HG03064 (cell line): ENCODE results near the gene SEPTIN2.
"Not testable (repeated sequence)": the region's sequence is repeated elsewhere in the genome, so short reads cannot be mapped to it uniquely, and the experiment has no call there.

Experiments used
- ATAC-seq: cut with Tn5 transposase; IDR thresholded peaks from one replicate; pipeline ENCODE4 v1.9.1; 2021; ENCODE audit warnings: low read depth; ENCODE audit not compliant: unreplicated experiment

SEPTIN2 gene

DNA sequence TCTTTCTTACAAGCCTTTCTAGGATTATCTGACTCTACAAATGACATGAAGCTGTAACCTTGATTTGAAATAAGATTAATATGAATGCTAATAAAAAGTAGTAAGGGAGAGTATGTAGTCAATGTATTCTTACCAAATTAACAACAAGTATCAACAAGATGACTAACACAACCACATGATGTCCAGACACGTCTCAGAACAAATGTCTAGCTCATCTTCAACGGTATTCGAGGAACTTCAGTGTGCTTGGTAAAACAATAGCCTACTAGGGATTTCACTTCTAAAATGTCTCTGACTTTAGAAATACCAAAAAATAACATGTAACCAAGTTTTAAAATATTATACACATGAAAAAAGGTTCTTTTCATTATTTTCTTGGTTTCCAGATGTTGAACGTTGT, 3.6 kb upstream of the SEPTIN2 start:
- no peak for ATAC-seq

GRCh38 chr2:241313543-241314095, 2.1 kb upstream of the SEPTIN2 start:
- no peak for ATAC-seq

DNA sequence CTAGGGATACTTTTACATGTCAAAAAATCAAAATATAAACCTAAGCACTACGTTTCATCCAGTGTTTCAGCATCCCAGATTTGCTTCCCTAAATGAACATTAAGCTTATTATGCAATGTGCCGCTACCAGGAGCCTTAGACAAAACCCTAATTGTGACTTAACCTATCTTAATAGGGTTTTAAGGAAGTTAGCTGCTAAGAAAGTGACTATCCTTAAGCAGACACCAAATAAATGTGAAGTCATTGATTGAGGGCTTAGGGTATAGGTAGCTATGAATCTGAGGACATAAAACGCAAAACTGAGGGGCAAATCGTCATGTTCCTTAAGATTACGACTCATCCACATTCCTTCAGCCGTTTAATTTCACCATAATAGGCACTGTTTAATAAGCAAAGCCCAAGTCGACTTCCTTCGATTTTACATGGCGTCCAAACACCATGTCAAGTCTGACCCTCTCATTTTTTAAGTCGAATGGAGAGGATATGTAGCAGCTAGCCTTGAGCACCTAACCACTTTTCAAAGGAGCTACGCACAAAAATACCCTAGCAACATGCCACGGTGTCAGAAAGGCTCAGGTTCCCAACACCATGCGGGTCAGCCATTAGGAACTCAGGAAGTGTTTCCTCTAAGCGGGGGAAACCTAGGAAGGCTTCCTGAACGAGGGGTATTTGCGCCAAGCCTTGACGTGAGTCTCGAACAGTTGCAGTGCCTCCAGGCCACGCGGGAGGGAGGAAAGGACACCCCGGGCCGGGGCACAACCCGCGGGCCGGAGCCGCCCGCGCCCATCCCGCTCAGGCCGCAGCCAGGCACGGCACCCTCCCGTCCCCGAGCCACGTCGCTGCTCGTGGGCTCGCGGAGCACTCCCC, 1.3 kb upstream of the SEPTIN2 start:
- no peak for ATAC-seq

DNA sequence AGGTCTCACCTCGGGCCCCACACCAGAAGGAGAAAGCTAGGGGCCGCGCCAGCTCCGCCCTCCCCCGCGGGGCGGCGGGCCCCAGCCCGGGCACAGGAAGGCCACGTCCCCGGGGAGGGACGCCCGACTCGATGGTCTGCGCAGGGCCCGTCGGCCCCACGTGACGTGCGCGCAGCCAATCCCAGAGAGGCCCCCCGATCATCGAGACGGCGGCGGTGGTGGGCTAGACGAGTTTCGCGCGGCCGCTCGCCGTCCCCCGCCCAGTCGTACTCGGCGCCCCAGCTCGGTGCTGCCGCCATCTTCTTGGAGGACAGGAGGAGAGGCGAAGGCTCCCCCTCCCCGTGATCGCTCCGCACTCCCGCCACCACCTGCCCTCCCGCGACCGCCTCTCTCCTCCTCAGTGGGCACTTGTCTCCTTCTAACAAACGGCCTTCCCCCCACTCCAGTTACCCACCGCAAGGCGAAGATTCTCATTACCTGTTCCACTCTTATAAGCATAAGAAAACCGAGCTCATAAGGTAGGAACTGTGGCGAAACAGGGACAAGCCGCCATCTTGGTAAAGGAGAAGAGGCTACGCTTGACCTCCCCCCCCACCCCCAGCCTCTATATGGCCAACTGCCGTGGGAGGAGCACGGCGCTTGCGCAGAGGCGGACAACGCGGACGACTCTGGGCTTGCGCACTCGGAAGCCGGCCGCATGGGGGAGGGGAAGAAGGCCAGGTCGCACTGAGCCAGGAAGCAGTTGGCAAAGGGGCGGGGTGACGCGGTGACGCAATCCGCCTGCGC, 439 bp upstream of the SEPTIN2 start, which contains the start of gene HDLBP:
Gene HDLBP, minus strand, starts transcription at position 580 of the 786 bp plus-strand sequence. CDS start 48,803 bp downstream, outside the sequence.
- peak; percentile 53 for ATAC-seq

GRCh38 chr2:241316825-241317224, 1.1 kb downstream of the SEPTIN2 start:
- no peak for ATAC-seq

DNA sequence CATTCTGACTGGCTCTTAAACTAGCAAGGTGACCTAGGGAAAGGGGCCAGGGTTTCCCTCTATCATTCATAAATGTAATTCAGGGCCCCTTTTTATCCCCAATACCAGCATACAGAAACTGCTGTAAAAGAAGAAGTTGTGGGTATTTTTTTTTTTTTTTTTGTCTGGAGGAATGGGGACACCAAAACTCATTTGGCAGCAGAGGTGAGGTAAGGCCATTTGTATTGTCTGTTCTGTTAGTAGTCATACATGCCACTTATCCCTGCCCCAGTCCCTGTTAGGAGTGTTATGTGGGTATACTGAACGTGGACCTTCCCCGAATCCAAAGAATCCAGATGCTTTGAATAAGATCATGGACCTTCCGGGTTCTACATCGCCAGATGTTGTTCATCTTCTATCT, 1.7 kb downstream of the SEPTIN2 start:
- ATAC-seq = no peak

DNA sequence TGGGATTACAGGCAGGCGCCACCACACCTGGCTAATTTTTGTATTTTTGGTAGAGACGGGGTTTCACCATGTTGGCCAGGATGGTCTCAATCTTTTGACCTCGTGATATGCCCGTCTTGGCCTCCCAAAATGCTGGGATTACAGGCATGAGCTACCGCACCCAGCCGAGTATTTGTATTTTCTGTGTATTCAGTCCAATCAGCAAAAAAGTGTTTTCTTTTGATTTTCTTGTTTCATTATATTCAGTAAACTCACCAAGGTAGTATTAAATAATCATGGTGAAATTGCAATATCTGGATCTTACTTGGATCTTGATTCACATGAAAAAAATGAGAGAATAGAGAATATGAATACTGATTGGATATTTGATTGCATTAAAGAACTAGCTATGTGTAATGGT, 3.1 kb downstream of the SEPTIN2 start:
- not testable (repeated sequence) for ATAC-seq

DNA sequence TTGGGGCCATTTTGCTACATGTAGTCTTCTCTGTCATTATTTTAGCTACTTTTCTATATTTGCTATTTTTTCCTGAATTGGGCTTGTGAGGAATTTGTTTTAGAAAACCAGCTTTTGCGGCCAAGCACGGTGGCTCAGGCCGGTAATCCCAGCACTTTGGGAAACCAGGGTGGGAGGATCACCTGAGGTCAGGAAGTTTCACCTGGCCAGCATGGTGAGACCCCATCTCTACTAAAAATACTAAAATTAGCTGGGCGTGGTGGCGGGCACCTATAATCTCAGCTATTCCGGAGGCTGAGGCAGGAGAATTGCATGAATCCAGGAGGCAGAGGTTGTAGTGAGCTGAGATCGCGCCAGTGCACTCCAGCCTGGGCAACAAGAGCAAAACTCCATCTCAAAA, 4.7 kb downstream of the SEPTIN2 start:
- no peak for ATAC-seq

DNA sequence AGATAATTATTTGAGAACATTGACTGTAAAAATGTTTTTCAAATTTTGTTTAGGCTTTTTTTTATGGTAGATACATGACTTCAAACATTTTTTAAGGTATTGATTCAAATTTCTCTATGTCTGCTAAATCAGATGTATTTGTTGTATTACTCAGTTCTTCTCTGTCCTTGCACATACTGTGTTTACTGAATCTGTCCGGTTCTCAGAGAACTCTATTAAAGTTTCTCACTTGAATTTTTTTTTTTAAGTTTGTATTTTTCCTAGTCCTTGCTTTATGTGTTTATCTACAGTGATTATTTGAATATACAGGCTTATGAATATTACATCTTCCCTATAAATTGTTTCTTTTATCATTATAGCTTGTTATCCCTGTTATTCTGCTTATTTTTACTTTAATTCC, 5.3 kb downstream of the SEPTIN2 start:
- no peak for ATAC-seq

DNA sequence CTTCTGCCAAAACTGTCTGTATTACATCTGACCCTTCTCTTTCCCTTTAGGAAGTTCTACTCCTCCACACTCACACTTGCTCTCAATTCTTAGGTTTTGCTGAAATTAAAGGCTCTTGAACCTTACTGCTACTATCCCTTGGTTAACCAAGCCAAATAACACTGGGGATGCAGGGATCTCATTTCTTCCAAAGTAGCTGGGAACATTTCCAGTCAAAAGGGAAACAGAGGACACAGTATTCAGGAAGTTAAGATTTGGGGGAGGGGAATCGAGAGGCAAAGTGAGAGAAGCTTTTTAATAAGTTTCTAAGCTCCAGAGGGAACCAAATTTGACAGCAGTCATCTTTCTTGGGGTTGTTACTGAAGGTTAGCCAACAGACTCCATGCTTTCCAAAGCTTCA, 6.2 kb downstream of the SEPTIN2 start:
- ATAC-seq = no peak

GRCh38 chr2:241323778-241324177, 8.1 kb downstream of the SEPTIN2 start:
- no peak for ATAC-seq

DNA sequence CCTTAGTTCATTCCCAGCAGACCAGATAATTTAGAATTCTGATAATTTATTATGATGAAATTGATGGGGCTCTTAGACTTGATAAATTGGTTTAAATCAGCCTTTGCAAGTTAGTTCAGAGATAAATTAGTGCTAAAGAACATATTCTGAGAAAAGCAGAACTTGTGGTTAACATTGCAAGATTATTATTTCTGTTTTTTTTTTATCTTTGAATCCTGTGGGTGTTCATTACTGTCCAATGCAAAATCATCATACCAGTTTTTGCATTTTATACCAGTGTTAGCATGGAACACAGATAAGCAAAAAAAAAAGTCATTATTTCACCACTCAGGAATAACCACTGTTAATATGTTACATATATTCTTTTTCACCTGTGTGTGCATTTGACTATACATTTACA, 9.1 kb downstream of the SEPTIN2 start:
- no peak for ATAC-seq

- no peak for ATAC-seq
Measured at GRCh38 chr2:241325257-241325656, 9.5 kb downstream of the SEPTIN2 start.

DNA sequence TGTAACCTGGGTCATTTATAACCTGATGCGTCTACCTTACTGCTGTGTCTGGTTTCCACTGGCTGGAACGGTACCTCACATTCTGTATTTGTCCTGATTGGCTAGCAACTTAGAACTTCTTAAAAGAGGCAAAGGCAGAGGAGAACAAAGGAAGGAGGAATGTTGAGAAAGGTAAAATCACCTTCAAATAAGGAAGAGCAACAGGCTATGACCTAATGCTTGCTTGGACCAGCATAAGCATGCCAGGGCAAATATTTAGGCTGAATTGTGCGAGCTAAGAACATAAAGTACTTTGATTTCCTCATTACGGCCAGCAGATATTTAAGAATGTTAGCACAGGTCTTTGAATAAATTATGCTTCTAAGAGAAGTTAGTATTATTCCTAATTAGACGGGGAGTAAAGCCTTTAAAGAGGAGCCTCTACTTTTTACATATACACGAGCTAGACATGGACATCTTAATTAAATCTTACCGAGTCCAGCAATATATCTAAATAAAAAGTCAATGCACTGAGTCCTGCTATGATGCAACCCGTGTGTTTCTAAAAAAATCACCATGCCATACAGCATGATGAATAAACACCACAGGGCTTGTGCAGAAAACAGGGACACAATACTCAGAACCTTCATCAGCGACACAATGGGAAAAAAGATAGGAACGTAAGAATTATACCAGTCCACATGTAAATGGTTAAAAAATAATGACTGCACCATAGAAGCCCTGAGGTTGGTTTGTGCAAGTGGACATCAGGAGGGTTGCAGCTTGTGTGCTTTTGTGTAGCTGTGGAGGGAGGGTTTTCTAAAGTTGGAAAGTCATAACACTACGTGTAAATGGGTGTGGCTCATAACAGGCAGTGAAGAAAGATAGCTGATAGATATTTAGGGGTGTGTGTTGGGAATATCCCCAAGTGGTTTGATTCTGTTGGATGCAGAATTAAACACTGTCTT, 14.2 kb downstream of the SEPTIN2 start:
- ATAC-seq = no peak

- ATAC-seq = no peak
Measured at GRCh38 chr2:241330616-241330981, 14.9 kb downstream of the SEPTIN2 start.

DNA sequence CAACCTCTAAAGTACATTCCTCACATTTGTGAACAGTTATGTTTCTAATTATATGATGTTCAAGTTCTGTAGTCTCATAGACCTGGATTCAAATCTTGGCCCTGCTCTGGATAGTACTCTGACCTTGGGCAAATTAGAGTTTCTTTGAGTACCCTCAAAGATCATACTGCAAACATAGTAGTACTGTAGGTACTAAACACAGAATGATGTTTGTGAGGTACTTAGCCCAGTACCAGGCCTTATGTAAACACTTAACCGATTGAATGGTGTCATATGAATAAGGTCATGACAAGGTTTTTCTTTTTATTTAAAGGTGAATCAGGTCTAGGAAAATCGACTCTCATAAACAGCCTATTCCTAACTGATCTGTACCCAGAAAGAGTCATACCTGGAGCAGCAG, 19.1 kb downstream of the SEPTIN2 start:
- ATAC-seq = no peak

DNA sequence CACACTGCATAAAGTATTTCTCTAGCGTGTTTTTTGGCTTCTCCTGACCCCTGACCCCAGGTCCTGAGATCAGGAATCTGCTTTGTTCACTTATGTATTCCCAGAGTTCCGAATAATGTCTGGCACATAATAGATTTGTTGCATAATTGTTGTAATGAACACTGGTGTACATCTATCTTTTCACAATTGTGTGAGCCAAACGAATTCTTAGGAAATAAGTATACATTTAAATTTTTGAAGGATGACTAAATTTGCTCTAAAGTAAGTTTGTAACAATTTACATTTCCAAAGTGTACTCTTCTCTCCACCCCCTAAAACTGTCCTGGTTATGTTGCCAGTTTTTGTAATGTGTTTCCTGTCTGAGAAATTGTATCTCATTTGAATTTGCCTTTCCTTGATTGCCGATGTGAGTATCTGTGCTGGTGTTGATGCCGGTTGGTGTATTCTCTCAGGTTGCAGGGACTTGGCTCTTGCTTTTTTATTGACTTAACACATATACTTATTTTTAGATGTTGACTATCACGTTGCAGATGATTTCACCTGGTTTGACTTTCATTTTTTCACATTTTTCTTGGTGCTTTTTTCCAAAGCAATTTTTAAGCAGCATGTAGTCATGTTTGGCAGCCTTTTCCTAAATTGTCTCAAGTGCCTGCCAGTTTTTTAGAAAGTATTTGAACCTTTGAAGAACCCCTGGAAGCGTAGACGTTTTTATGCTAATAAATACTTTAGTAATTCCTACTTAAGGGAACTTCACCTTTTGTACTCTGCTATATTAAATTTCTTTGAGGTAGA, 24.3 kb downstream of the SEPTIN2 start:
- ATAC-seq = no peak

GRCh38 chr2:241340631-241341163, 25.0 kb downstream of the SEPTIN2 start:
- ATAC-seq = no peak

GRCh38 chr2:241344925-241345651, 29.4 kb downstream of the SEPTIN2 start:
- ATAC-seq = no peak
